Measurements from ENCODE around the gene RFFL. TPM values are rescaled to one million over a fixed set of nuclear protein-coding genes. Genes with fewer than 3 reads are reported as not detected.
"Not testable (repeated sequence)": the region's sequence is repeated elsewhere in the genome, so short reads cannot be mapped to it uniquely, and the experiment has no call there.

RFFL gene
- total RNA-seq, 4 donors from 2014 or later = 16.5 to 31.9 (median 21.4) TPM

DNA sequence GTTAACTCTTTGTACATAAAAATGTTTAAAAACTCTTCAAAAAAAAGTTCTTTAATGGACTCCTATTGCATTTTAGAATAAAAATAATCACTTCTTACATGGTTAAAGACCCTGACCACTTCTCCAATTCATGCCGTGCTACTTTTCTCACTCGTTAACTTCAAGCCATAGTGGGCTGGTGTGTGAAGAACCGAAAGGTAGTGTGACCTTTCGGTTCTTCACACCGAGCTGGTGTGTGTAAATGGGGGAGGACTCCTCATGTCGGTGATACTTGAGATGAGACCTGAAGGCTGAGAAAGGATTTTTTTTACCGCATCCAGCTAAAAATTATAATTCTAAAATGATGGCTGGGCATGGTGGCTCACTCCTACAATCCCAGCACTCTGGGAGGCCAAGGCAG, 22.1 kb downstream of the RFFL start:
- no peak for TF ChIP-seq POLR2A (IDR thresholded peaks at IDR 0.05)
- TF ChIP-seq, protein P1, sequence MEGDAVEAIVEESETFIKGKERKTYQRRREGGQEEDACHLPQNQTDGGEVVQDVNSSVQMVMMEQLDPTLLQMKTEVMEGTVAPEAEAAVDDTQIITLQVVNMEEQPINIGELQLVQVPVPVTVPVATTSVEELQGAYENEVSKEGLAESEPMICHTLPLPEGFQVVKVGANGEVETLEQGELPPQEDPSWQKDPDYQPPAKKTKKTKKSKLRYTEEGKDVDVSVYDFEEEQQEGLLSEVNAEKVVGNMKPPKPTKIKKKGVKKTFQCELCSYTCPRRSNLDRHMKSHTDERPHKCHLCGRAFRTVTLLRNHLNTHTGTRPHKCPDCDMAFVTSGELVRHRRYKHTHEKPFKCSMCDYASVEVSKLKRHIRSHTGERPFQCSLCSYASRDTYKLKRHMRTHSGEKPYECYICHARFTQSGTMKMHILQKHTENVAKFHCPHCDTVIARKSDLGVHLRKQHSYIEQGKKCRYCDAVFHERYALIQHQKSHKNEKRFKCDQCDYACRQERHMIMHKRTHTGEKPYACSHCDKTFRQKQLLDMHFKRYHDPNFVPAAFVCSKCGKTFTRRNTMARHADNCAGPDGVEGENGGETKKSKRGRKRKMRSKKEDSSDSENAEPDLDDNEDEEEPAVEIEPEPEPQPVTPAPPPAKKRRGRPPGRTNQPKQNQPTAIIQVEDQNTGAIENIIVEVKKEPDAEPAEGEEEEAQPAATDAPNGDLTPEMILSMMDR (IDR thresholded peaks at IDR 0.05) = no peak
- intact Hi-C loops (cut with DNase I; ENCODE audit: low total_unique reads) = no loop called here
- DNase-seq (ENCODE audit: low spot score in 2 of 2) = no peak
- H3K4me3 ChIP-seq (ENCODE audit: low read depth, poor library complexity, severe bottlenecking) = no peak overlapping the region
- WGBS, 2 donors = 94 to 96% methylated on average over 7 of the region's 7 CpGs

DNA sequence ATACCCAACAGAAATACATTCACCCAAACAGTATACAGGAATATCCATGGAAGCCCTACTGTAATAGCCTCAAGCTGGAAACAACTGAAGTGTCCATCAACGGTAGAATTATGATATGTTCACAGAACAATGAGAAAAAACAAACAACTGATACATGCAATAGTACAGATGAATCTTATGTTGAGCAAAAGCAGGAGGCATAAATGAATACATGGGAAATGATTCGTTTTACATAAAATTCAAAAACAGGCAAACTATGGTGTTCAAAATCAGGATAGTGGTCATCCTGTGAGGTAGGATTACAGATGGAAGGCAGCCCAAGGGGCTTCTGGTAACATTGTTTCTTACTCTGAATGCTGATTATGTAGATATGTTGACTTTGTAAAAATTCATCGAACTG, 25.1 kb downstream of the RFFL start:
- 90 to 93% methylated on average over 3 of the region's 3 CpGs for whole genome bisulfite sequencing, 2 donors
- intact Hi-C loops (cut with DNase I; ENCODE audit: low total_unique reads) = no loop called here
- no peak for TF ChIP-seq POLR2A (IDR thresholded peaks at IDR 0.05)
- TF ChIP-seq, protein P1 (IDR thresholded peaks at IDR 0.05) = no peak
- H3K4me3 ChIP-seq (ENCODE audit: low read depth, poor library complexity, severe bottlenecking) = no peak overlapping the region
- DNase-seq (ENCODE audit: low spot score in 2 of 2) = no peak

DNA sequence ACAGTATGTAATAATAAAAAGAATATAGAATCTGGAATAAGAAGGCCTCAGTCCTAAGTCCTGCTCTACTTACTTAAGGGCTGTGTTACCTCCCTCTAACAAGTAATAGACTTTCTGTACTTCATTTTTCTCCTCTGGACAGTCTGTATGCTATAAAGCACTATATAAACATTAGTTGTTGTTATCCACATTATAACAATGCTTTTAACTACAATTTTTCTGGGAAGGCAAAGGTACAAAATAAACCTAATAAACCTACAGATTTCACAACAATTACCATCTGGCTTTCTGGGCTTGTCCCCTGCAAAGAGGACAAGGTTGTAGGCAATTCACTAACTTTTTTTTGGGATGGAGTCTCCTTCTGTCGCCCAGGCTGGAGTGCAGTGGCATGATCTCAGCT, 32.7 kb downstream of the RFFL start:
- WGBS, 2 donors = 78 to 90% methylated on average over 1 of the region's 1 CpG
- TF ChIP-seq, protein P1 (IDR thresholded peaks at IDR 0.05) = no peak
- TF ChIP-seq POLR2A (IDR thresholded peaks at IDR 0.05) = no peak
- no peak overlapping the region for H3K4me3 ChIP-seq (ENCODE audit: low read depth, poor library complexity, severe bottlenecking)
- intact Hi-C loops (cut with DNase I; ENCODE audit: low total_unique reads) = no loop called here
- no peak for DNase-seq (ENCODE audit: low spot score in 2 of 2)

DNA sequence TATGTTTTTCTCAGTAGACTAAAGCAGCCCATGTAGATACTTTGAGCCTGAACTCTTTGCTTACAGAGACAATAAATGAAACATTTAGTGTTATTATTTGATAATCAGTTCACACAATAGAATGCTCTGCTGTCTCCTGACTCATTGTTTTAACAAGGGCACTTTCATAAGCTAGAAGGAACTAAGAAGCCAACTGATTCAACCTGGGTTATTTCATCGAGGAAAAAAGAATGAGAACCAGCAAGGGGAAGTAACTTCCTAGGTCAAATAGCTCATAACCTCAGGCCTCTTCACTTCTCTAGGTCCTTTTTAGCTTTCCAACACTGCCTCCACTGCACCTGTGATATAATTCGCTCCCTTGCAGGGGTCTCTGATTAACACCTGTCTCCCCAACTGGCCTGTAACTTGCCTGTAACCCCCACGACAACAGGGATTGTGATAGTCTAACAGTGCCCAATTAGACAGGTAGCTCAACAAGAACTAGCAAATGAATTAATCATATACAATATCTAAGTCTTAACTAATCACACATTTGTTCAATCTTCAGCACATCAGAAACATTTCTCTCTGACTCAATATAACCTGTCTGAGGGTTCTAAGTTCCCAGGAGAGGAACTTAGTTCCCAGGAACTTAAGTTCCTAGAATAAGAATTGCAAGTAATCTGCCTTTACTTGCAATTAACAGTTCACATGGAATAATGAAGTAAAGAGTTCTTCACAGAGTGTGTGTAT, 34.8 kb downstream of the RFFL start:
- no peak for TF ChIP-seq POLR2A (IDR thresholded peaks at IDR 0.05)
- TF ChIP-seq, protein P1 (IDR thresholded peaks at IDR 0.05) = no peak
- intact Hi-C loops (cut with DNase I; ENCODE audit: low total_unique reads) = no loop called here
- H3K4me3 ChIP-seq (ENCODE audit: low read depth, poor library complexity, severe bottlenecking) = no peak overlapping the region
- no peak for DNase-seq (ENCODE audit: low spot score in 2 of 2)
- 75 to 82% methylated on average over 3 of the region's 3 CpGs for WGBS, 2 donors

DNA sequence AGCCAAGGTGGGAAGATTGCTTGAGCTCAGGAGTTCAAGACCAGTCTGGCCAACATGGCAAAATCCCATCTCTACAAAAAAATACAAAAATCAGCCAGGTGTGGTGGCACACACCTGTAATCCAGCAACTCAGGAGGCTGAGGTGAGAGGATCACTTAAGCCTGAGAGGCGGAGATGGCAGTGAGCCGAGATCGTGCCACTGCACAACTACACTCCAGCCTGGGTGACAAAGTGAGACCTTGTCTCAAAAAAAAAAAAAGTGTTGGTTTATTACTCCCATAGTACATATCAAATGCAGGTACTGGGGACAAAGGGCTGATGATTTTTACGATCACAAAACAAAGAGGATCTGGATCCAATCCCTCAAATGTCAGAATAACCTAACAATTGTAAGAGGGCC, 35.4 kb downstream of the RFFL start:
- WGBS, 2 donors = 87 to 93% methylated on average over 4 of the region's 4 CpGs
- intact Hi-C loops (cut with DNase I; ENCODE audit: low total_unique reads) = not testable (repeated sequence)

DNA sequence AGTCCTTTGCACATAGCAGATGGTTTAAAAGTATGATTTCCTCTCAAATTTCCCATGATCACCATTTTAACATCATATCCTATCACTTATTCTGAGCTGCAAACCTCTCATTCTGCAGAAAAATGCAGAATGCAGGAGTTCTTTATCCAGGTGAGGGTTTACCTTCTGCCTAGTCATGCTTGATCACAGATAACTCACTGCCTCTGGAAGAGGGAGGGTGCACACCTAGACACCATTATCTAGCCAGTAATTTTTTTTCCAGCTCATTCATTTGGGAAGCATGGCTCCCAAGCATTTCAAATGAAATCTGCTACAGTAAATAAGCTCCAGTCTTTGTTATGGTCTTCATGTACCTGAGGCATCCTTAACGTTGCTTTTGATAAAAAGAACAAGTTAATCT, 38.0 kb downstream of the RFFL start:
- TF ChIP-seq, protein P1 (IDR thresholded peaks at IDR 0.05) = no peak
- no peak for TF ChIP-seq POLR2A (IDR thresholded peaks at IDR 0.05)
- intact Hi-C loops (cut with DNase I; ENCODE audit: low total_unique reads) = no loop called here
- 80 to 87% methylated on average over 1 of the region's 1 CpG for WGBS, 2 donors
- H3K4me3 ChIP-seq (ENCODE audit: low read depth, poor library complexity, severe bottlenecking) = no peak overlapping the region
- no peak for DNase-seq (ENCODE audit: low spot score in 2 of 2)

More for the DNA sequence above, 35.4 kb downstream of the RFFL start:
- not testable (repeated sequence) for H3K4me3 ChIP-seq (ENCODE audit: low read depth, poor library complexity, severe bottlenecking); DNase-seq (ENCODE audit: low spot score in 2 of 2)
